Astrocyte (in vitro differentiated cells and primary cell): ENCODE data around the gene IRS1.

Experiments
- EZH2 ChIP-seq: IDR thresholded peaks from 2 replicates; pipeline ENCODE4 v1.6.1; 2012; ENCODE audit warnings: mild to moderate bottlenecking, low read length, inconsistent platforms; ENCODE audit not compliant: insufficient read depth
- TF ChIP-seq, protein P1 (sequence below): IDR thresholded peaks from 2 replicates; pipeline ENCODE4 v1.5.1; 2011; ENCODE audit warnings: low read depth, mild to moderate bottlenecking, inconsistent platforms, low read length, moderate library complexity; ENCODE audit not compliant: insufficient read depth

DNA sequence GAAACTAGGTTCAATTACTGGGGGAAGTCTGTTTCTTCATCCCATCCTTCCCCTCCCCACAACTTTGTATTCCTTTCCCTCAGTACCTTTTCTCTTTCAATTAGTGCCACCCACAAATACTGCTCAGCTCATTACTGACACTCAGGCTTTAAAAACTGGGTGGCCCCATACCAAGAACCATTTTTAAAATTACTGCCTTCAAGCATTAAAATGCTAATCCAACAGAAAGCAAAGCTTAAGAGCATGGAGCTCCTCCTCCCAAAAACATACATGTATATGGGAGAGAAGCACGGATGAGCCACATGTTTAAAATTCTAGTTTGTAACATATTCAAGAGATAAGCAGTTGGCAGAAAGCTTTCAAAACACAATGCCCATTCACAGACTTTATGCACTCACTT, 44.0 kb downstream of the IRS1 start:
- TF ChIP-seq, protein P1, sequence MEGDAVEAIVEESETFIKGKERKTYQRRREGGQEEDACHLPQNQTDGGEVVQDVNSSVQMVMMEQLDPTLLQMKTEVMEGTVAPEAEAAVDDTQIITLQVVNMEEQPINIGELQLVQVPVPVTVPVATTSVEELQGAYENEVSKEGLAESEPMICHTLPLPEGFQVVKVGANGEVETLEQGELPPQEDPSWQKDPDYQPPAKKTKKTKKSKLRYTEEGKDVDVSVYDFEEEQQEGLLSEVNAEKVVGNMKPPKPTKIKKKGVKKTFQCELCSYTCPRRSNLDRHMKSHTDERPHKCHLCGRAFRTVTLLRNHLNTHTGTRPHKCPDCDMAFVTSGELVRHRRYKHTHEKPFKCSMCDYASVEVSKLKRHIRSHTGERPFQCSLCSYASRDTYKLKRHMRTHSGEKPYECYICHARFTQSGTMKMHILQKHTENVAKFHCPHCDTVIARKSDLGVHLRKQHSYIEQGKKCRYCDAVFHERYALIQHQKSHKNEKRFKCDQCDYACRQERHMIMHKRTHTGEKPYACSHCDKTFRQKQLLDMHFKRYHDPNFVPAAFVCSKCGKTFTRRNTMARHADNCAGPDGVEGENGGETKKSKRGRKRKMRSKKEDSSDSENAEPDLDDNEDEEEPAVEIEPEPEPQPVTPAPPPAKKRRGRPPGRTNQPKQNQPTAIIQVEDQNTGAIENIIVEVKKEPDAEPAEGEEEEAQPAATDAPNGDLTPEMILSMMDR, result no peak
- no peak for TF ChIP-seq EZH2
